ENCODE measurements around the gene ITPR2.

GRCh38 chr12:26533211-26533610, 299.8 kb downstream of the ITPR2 start:
- TF ChIP-seq SIN3A (IDR thresholded peaks at IDR 0.05; ENCODE audit: borderline replicate concordance, insufficient read depth, low read length), result no peak
- TF ChIP-seq POLR2AphosphoS5 (IDR thresholded peaks at IDR 0.05; ENCODE audit: low read depth, low read length), result no peak

Data from PFSK-1 (cell line).